Measurements from ENCODE around the gene GPD2.

The GPD2 gene

DNA sequence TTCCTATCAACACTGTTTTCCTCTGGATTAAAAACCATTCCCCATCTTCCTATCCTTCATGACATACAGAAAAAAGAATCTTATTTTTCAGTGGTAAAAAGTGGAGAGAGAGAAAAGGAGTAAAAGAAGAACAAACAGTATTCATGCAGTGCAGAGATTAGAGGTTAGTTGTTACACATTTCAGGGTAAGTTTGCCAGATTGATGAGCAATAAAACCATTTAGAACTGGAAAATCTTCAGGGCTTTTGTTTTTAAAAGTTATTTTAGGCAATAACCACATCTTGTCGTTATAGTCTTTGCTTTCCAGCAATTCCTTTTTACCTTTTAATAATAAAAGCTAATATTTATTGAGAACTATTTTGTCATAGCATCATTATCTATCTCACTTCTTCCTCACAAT lies 104.5 kb downstream of the GPD2 start:
- no peak overlapping the region for H3K27ac ChIP-seq (ENCODE audit: low read length, poor library complexity, severe bottlenecking)
- H3K18ac ChIP-seq (ENCODE audit: low read depth in 1 of 2, low read length in 2 of 2), result no peak overlapping the region
- no CpG with 5 or more reads among the region's 1 CpG for WGBS
- no peak overlapping the region for H3K4me2 ChIP-seq (ENCODE audit: low read length, poor library complexity, severe bottlenecking)
- no peak overlapping the region for H2BK12ac ChIP-seq (ENCODE audit: low read length in 2 of 2)
- H4K91ac ChIP-seq (ENCODE audit: low read length), result no peak overlapping the region
- no peak overlapping the region for H2BK15ac ChIP-seq (ENCODE audit: low read depth, poor library complexity, severe bottlenecking)
- no peak overlapping the region for H2AFZ ChIP-seq (ENCODE audit: low read depth, low read length)
- H4K8ac ChIP-seq (ENCODE audit: low read length), result no peak overlapping the region
- H3K79me1 ChIP-seq (replicated peaks; ENCODE audit: low read length, poor library complexity, severe bottlenecking), result peaks cover 5% of the 10 kb centered on the region
- H2AK5ac ChIP-seq (ENCODE audit: low read length, severe bottlenecking), result no peak overlapping the region
- no peak overlapping the region for H3K23ac ChIP-seq (ENCODE audit: low read length in 2 of 2)
- H3K4me1 ChIP-seq (ENCODE audit: control insufficient read depth, insufficient read depth, low read depth, low read length), result peaks cover 3% of the 10 kb centered on the region
- H2BK5ac ChIP-seq (ENCODE audit: low read depth, low read length, poor library complexity, severe bottlenecking), result no peak overlapping the region
- H2BK120ac ChIP-seq (ENCODE audit: low read depth, low read length), result no peak overlapping the region
- no peak for DNase-seq
- H3K36me3 ChIP-seq (ENCODE audit: control insufficient read depth in 1 of 2, insufficient read depth in 2 of 2, low read depth in 1 of 2, low read length in 2 of 2), result peaks cover 0 to 21% of the 10 kb centered on the region in 2 experiments
- no peaks in the 10 kb centered on the region for H3K27me3 ChIP-seq (ENCODE audit: control insufficient read depth in 1 of 2, insufficient read depth in 1 of 2, low read length in 2 of 2)
- H3K9ac ChIP-seq (ENCODE audit: low read length), result peak overlapping the region; percentile 19
- H3K4ac ChIP-seq (ENCODE audit: low read depth in 1 of 2, low read length in 2 of 2), result no peak overlapping the region
- H3K4me3 ChIP-seq (ENCODE audit: insufficient read depth in 1 of 2, low read depth in 1 of 2, low read length in 2 of 2), result no peak overlapping the region
- H3K9me3 ChIP-seq (ENCODE audit: control insufficient read depth, low read length), result no peaks in the 10 kb centered on the region
- no peak overlapping the region for H3K14ac ChIP-seq (ENCODE audit: low read length in 2 of 2)

DNA sequence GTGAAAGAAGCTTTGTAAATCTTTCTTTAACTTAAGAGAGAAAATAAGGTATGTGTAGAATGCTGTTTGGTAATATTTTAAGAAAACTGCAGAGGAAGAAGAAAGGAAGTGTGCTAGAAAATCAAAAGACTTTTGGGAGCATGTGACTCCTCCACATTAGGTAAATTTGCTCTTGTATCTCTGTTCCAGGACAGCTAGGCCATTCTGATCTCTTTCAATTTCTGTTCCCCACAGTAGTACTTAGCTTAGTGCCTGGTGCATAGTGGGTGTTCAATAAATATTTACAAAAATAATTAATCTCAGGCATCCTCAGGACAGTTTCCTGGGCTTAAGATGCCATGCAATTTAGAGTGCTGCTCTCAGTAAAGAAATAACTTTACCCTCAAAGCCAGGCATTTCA lies 105.0 kb downstream of the GPD2 start:
- Histone ChIP-seq H4K91ac (ENCODE audit: low read length) (no peak overlapping the region), H2AK5ac (ENCODE audit: low read length, severe bottlenecking) (no peak overlapping the region), H3K4me1 (ENCODE audit: control insufficient read depth, insufficient read depth, low read depth, low read length) (peaks cover 3% of the 10 kb centered on the region), H2BK5ac (ENCODE audit: low read depth, low read length, poor library complexity, severe bottlenecking) (no peak overlapping the region), H3K9ac (ENCODE audit: low read length) (no peak overlapping the region), H2BK15ac (ENCODE audit: low read depth, poor library complexity, severe bottlenecking) (no peak overlapping the region), H3K79me1 (replicated peaks; ENCODE audit: low read length, poor library complexity, severe bottlenecking) (peaks cover 5% of the 10 kb centered on the region), H4K8ac (ENCODE audit: low read length) (no peak overlapping the region), H3K4ac (ENCODE audit: low read depth in 1 of 2, low read length in 2 of 2) (no peak overlapping the region), H3K36me3 (ENCODE audit: control insufficient read depth in 1 of 2, insufficient read depth in 2 of 2, low read depth in 1 of 2, low read length in 2 of 2) (peaks cover 0 to 21% of the 10 kb centered on the region in 2 experiments), H3K9me3 (ENCODE audit: control insufficient read depth, low read length) (no peaks in the 10 kb centered on the region), H2BK12ac (ENCODE audit: low read length in 2 of 2) (no peak overlapping the region), H3K23ac (ENCODE audit: low read length in 2 of 2) (no peak overlapping the region), H3K27ac (ENCODE audit: low read length, poor library complexity, severe bottlenecking) (no peak overlapping the region), H3K27me3 (ENCODE audit: control insufficient read depth in 1 of 2, insufficient read depth in 1 of 2, low read length in 2 of 2) (no peaks in the 10 kb centered on the region), H2AFZ (ENCODE audit: low read depth, low read length) (no peak overlapping the region), H3K18ac (ENCODE audit: low read depth in 1 of 2, low read length in 2 of 2) (no peak overlapping the region), H2BK120ac (ENCODE audit: low read depth, low read length) (no peak overlapping the region), H3K4me2 (ENCODE audit: low read length, poor library complexity, severe bottlenecking) (no peak overlapping the region), H3K14ac (ENCODE audit: low read length in 2 of 2) (no peak overlapping the region), H3K4me3 (ENCODE audit: insufficient read depth in 1 of 2, low read depth in 1 of 2, low read length in 2 of 2) (no peak overlapping the region)
- no peak for DNase-seq

DNA sequence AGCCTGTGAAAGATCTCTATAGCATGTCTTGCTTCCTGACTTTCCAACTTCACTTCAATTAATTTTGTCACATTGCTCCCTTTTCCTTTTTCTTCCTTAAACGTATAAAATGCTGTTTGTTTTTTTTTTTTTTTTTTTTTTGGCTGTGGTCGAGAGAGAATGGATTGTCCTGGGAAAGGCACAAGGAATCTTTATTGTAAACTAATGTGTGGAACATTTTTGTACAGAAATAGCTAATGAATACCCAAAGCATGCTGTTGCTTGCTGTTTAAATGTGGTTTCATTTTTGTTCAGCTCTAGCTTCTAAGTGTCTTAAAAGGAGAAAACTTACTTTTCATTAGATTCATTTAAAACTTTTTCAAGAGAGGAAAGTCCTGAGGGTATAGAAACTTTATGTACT lies 105.5 kb downstream of the GPD2 start:
- Histone ChIP-seq H3K4ac (ENCODE audit: low read depth in 1 of 2, low read length in 2 of 2) (no peak overlapping the region), H3K27me3 (ENCODE audit: control insufficient read depth in 1 of 2, insufficient read depth in 1 of 2, low read length in 2 of 2) (no peaks in the 10 kb centered on the region), H2BK5ac (ENCODE audit: low read depth, low read length, poor library complexity, severe bottlenecking) (no peak overlapping the region), H3K36me3 (ENCODE audit: control insufficient read depth in 1 of 2, insufficient read depth in 2 of 2, low read depth in 1 of 2, low read length in 2 of 2) (peaks cover 0 to 21% of the 10 kb centered on the region in 2 experiments), H3K9me3 (ENCODE audit: control insufficient read depth, low read length) (no peaks in the 10 kb centered on the region), H3K27ac (ENCODE audit: low read length, poor library complexity, severe bottlenecking) (no peak overlapping the region), H3K23ac (ENCODE audit: low read length in 2 of 2) (no peak overlapping the region), H3K14ac (ENCODE audit: low read length in 2 of 2) (no peak overlapping the region), H3K4me1 (ENCODE audit: control insufficient read depth, insufficient read depth, low read depth, low read length) (peaks cover 3% of the 10 kb centered on the region), H2AK5ac (ENCODE audit: low read length, severe bottlenecking) (no peak overlapping the region), H4K91ac (ENCODE audit: low read length) (no peak overlapping the region), H2BK12ac (ENCODE audit: low read length in 2 of 2) (no peak overlapping the region), H4K8ac (ENCODE audit: low read length) (no peak overlapping the region), H3K4me2 (ENCODE audit: low read length, poor library complexity, severe bottlenecking) (no peak overlapping the region), H2AFZ (ENCODE audit: low read depth, low read length) (no peak overlapping the region), H3K79me1 (replicated peaks; ENCODE audit: low read length, poor library complexity, severe bottlenecking) (peaks cover 7% of the 10 kb centered on the region), H3K18ac (ENCODE audit: low read depth in 1 of 2, low read length in 2 of 2) (no peak overlapping the region), H2BK120ac (ENCODE audit: low read depth, low read length) (no peak overlapping the region), H3K4me3 (ENCODE audit: insufficient read depth in 1 of 2, low read depth in 1 of 2, low read length in 2 of 2) (no peak overlapping the region), H3K9ac (ENCODE audit: low read length) (no peak overlapping the region), H2BK15ac (ENCODE audit: low read depth, poor library complexity, severe bottlenecking) (no peak overlapping the region)
- WGBS, result 20% methylated on average over 1 of the region's 2 CpGs
- peak; percentile 49 for DNase-seq

DNA sequence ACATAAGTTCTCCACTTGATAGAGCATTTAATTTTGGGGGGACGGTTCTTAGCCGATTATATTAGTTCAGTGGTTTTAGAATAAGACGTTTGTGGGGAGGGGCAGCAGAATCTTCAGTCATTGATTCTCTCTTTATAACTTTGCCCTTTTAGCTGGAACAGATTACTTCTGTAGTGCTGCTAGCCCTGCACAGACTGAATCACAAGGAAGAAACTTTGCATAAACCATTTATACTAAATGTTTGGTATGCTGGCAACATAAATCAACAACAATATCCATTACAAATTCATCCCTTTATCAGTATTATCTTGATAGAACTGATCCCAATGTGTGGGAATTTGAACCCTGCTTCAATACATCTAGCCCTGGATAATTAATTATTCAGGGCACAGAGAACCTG lies 112.2 kb downstream of the GPD2 start:
- Histone ChIP-seq H2BK120ac (ENCODE audit: low read depth, low read length) (no peak overlapping the region), H2AK5ac (ENCODE audit: low read length, severe bottlenecking) (no peak overlapping the region), H3K36me3 (ENCODE audit: control insufficient read depth in 1 of 2, insufficient read depth in 2 of 2, low read depth in 1 of 2, low read length in 2 of 2) (peaks cover 3 to 33% of the 10 kb centered on the region in 2 experiments), H3K9ac (ENCODE audit: low read length) (no peak overlapping the region), H3K27ac (ENCODE audit: low read length, poor library complexity, severe bottlenecking) (no peak overlapping the region), H3K79me1 (replicated peaks; ENCODE audit: low read length, poor library complexity, severe bottlenecking) (peaks cover 5% of the 10 kb centered on the region), H3K27me3 (ENCODE audit: control insufficient read depth in 1 of 2, insufficient read depth in 1 of 2, low read length in 2 of 2) (no peaks in the 10 kb centered on the region), H3K14ac (ENCODE audit: low read length in 2 of 2) (no peak overlapping the region), H3K4me2 (ENCODE audit: low read length, poor library complexity, severe bottlenecking) (no peak overlapping the region), H4K8ac (ENCODE audit: low read length) (no peak overlapping the region), H4K91ac (ENCODE audit: low read length) (no peak overlapping the region), H3K4me1 (ENCODE audit: control insufficient read depth, insufficient read depth, low read depth, low read length) (no peaks in the 10 kb centered on the region), H3K18ac (ENCODE audit: low read depth in 1 of 2, low read length in 2 of 2) (no peak overlapping the region), H3K4ac (ENCODE audit: low read depth in 1 of 2, low read length in 2 of 2) (no peak overlapping the region), H3K23ac (ENCODE audit: low read length in 2 of 2) (no peak overlapping the region), H2BK12ac (ENCODE audit: low read length in 2 of 2) (no peak overlapping the region), H2AFZ (ENCODE audit: low read depth, low read length) (no peak overlapping the region), H2BK5ac (ENCODE audit: low read depth, low read length, poor library complexity, severe bottlenecking) (no peak overlapping the region), H3K9me3 (ENCODE audit: control insufficient read depth, low read length) (no peaks in the 10 kb centered on the region), H2BK15ac (ENCODE audit: low read depth, poor library complexity, severe bottlenecking) (no peak overlapping the region), H3K4me3 (ENCODE audit: insufficient read depth in 1 of 2, low read depth in 1 of 2, low read length in 2 of 2) (no peak overlapping the region)
- WGBS, result 85% methylated on average over 3 of the region's 3 CpGs
- no peak for DNase-seq

Data from mesenchymal stem cell (in vitro differentiated cells and primary cell).